H9 (cell line): ENCODE data around the gene ZC3HAV1. TPM values are rescaled to one million over a fixed set of nuclear protein-coding genes. Genes with fewer than 3 reads are reported as not detected.

ENCODE experiments used
- DNase-seq: peaks from one replicate; pipeline ENCODE4 v3.0.0-alpha.2; 2017
- H2AFZ ChIP-seq: one replicate; pipeline ENCODE4 v1.6.1; 2013; ENCODE audit warnings: mild to moderate bottlenecking, low read length, control low read depth, moderate library complexity
- H2AK5ac ChIP-seq: 2 replicates; pipeline ENCODE4 v1.6.1; 2013; ENCODE audit warnings: low read length, control low read depth, mixed read lengths; ENCODE audit not compliant: insufficient read length
- H2BK120ac ChIP-seq: one replicate; pipeline ENCODE4 v1.6.1; 2013; ENCODE audit warnings: low read depth, mild to moderate bottlenecking, low read length, control low read depth, inconsistent platforms; ENCODE audit not compliant: poor library complexity, severe bottlenecking
- H2BK12ac ChIP-seq: 2 replicates; pipeline ENCODE4 v1.6.1; 2013; ENCODE audit warnings: low read length, control low read depth, mixed read lengths, low read depth; ENCODE audit not compliant: insufficient read length
- H2BK15ac ChIP-seq: 2 replicates; pipeline ENCODE4 v1.6.1; 2013; ENCODE audit warnings: low read depth, low read length, control low read depth
- H2BK20ac ChIP-seq: one replicate; pipeline ENCODE4 v1.6.1; 2013; ENCODE audit warnings: low read depth, mild to moderate bottlenecking, low read length, control low read depth, inconsistent platforms; ENCODE audit not compliant: poor library complexity, severe bottlenecking
- H2BK5ac ChIP-seq: 2 replicates; pipeline ENCODE4 v1.6.1; 2013; ENCODE audit warnings: low read length, control low read depth, mixed read lengths; ENCODE audit not compliant: insufficient read length
- H3K14ac ChIP-seq: 2 replicates; pipeline ENCODE4 v1.6.1; 2013; ENCODE audit warnings: low read length, control low read depth; ENCODE audit not compliant: insufficient read depth
- H3K18ac ChIP-seq: 2 replicates; pipeline ENCODE4 v1.6.1; 2013; ENCODE audit warnings: low read depth, mild to moderate bottlenecking, mixed read lengths, low read length, control low read depth; ENCODE audit not compliant: insufficient read length
- H3K23ac ChIP-seq: 2 replicates; pipeline ENCODE4 v1.6.1; 2013; ENCODE audit warnings: low read length, control low read depth, mixed read lengths, low read depth; ENCODE audit not compliant: insufficient read length
- H3K23me2 ChIP-seq: 2 replicates; pipeline ENCODE4 v1.6.1; 2013; ENCODE audit warnings: low read depth, mild to moderate bottlenecking, mixed read lengths, low read length, control low read depth; ENCODE audit not compliant: insufficient read length, poor library complexity, severe bottlenecking
- H3K27ac ChIP-seq: 2 replicates; pipeline ENCODE4 v1.5.1; 2013; ENCODE audit warnings: low read length, control low read depth, mixed read lengths, low read depth; ENCODE audit not compliant: insufficient read length
- H3K27me3 ChIP-seq: 2 replicates; pipeline ENCODE4 v1.6.1; 2013; ENCODE audit warnings: low read length, control low read depth, inconsistent platforms; ENCODE audit not compliant: insufficient read depth
- H3K4ac ChIP-seq: 2 replicates; pipeline ENCODE4 v1.6.1; 2013; ENCODE audit warnings: low read depth, mild to moderate bottlenecking, control low read depth, inconsistent platforms, low read length, moderate library complexity
- H3K4me1 ChIP-seq: 2 replicates; pipeline ENCODE4 v1.6.1; 2013; ENCODE audit warnings: low read length, control low read depth, inconsistent platforms; ENCODE audit not compliant: insufficient read depth
- H3K4me2 ChIP-seq: 2 replicates; pipeline ENCODE4 v1.6.1; 2013; ENCODE audit warnings: low read length, control low read depth, mixed read lengths; ENCODE audit not compliant: insufficient read length, insufficient read depth
- H3K56ac ChIP-seq: 2 replicates; pipeline ENCODE4 v1.6.1; 2013; ENCODE audit warnings: low read depth, mild to moderate bottlenecking, mixed read lengths, low read length, control low read depth; ENCODE audit not compliant: insufficient read length
- H3K79me1 ChIP-seq: 2 replicates; pipeline ENCODE4 v1.6.1; 2013; ENCODE audit warnings: low read depth, mild to moderate bottlenecking, moderate library complexity, low read length, control low read depth, inconsistent platforms; ENCODE audit not compliant: insufficient read depth, poor library complexity, severe bottlenecking
- H3K79me2 ChIP-seq: 2 replicates; pipeline ENCODE4 v1.6.1; 2013; ENCODE audit warnings: low read length, control low read depth, inconsistent platforms; ENCODE audit not compliant: insufficient read depth
- H3K9ac ChIP-seq: 2 replicates; pipeline ENCODE4 v1.6.1; 2013; ENCODE audit warnings: low read length, control low read depth, mixed read lengths; ENCODE audit not compliant: insufficient read length; ENCODE audit errors: extremely low read depth
- H3K9me3 ChIP-seq: one replicate; pipeline ENCODE4 v1.6.1; 2013; ENCODE audit warnings: low read depth, low read length, inconsistent platforms; ENCODE audit not compliant: control insufficient read depth
- H3T11ph ChIP-seq: one replicate; pipeline ENCODE4 v1.6.1; 2013; ENCODE audit warnings: mild to moderate bottlenecking, low read length, control low read depth, inconsistent platforms
- H4K20me1 ChIP-seq: one replicate; pipeline ENCODE4 v1.6.1; 2013; ENCODE audit not compliant: control insufficient read depth, insufficient read length, insufficient read depth
- H4K5ac ChIP-seq: 2 replicates; pipeline ENCODE4 v1.6.1; 2013; ENCODE audit warnings: low read depth, mild to moderate bottlenecking, mixed read lengths, low read length, control low read depth; ENCODE audit not compliant: insufficient read length
- H4K8ac ChIP-seq: replicated peaks from 2 replicates; pipeline ENCODE4 v1.6.1; 2013; ENCODE audit warnings: low read length, control low read depth, mixed read lengths, low read depth; ENCODE audit not compliant: insufficient read length
- H4K91ac ChIP-seq: 2 replicates; pipeline ENCODE4 v1.6.1; 2013; ENCODE audit warnings: low read depth, mild to moderate bottlenecking, moderate library complexity, mixed read lengths, low read length, control low read depth; ENCODE audit not compliant: insufficient read length
- H3K27ac Mint-ChIP-seq, 3 experiments: 2 replicates in 2 of 3; 3 replicates in 1 of 3; pipeline ENCODE4 v1.8.0; 2020 to 2021; ENCODE audit warnings: mixed read lengths in 3 of 3, mild to moderate bottlenecking in 1 of 3, moderate library complexity in 1 of 3
- H3K27me3 Mint-ChIP-seq: 2 replicates; pipeline ENCODE4 v1.8.0; 2021; ENCODE audit warnings: low read depth, mild to moderate bottlenecking, moderate library complexity, mixed read lengths
- H3K36me3 Mint-ChIP-seq, 3 experiments: 2 replicates in 2 of 3; 3 replicates in 1 of 3; pipeline ENCODE4 v1.8.0; 2020 to 2021; ENCODE audit warnings: low read depth in 3 of 3, mixed read lengths in 3 of 3; ENCODE audit not compliant: insufficient read depth in 1 of 3
- H3K4me1 Mint-ChIP-seq, 2 experiments: 2 replicates each; pipeline ENCODE4 v1.8.0; 2020; ENCODE audit warnings: mixed read lengths in 2 of 2
- H3K4me3 Mint-ChIP-seq, 2 experiments: 2 replicates in 1 of 2; 3 replicates in 1 of 2; pipeline ENCODE4 v1.8.0; 2020 to 2021; ENCODE audit warnings: mild to moderate bottlenecking in 2 of 2, mixed read lengths in 2 of 2, moderate library complexity in 1 of 2
- H3K9me3 Mint-ChIP-seq, 2 experiments: 2 replicates in 1 of 2; 3 replicates in 1 of 2; pipeline ENCODE4 v1.8.0; 2020; ENCODE audit warnings: mild to moderate bottlenecking in 2 of 2, mixed read lengths in 2 of 2, moderate library complexity in 1 of 2
- WGBS: extraction: QIAGEN DNeasy Blood & Tissue Kit; methylation state at CpG from one replicate; pipeline ENCODE4 v1.1.7; 2013; ENCODE audit warnings: missing lambda C conversion rate, low lambda C conversion rate, mixed read lengths; ENCODE audit not compliant: insufficient read length; ENCODE audit errors: extremely low coverage; 5-methylcytosine and 5-hydroxymethylcytosine counted together
- total RNA-seq: library from RNA; stranded (reverse); gene quantifications from 2 replicates; pipeline ENCODE4 v1.2.1, GENCODE V29; 2021
- TF ChIP-seq, protein P1 (sequence below): fragments of 200-600 bp; sonication (generic); conservative IDR thresholded peaks from 3 replicates; pipeline ENCODE4 v1.8.0; 2021; ENCODE audit warnings: antibody characterized with exemption, mild to moderate bottlenecking

The ZC3HAV1 gene
- total RNA-seq, 1 experiment from 2014 or later, result 32.8 TPM

- Histone ChIP-seq H4K5ac (no peak overlapping the region), H3K79me1 (no peaks in the 10 kb centered on the region), H3K23me2 (peaks cover 7% of the 10 kb centered on the region), H3K27ac (no peak overlapping the region), H2BK15ac (no peak overlapping the region), H3K27me3 (no peaks in the 10 kb centered on the region), H4K8ac (no peak overlapping the region), H3K56ac (no peak overlapping the region), H3K14ac (no peak overlapping the region), H2AFZ (no peak overlapping the region), H3K9me3 (no peaks in the 10 kb centered on the region), H2BK120ac (no peak overlapping the region), H3K4ac (no peak overlapping the region), H3K79me2 (no peaks in the 10 kb centered on the region), H3K4me2 (no peak overlapping the region), H4K20me1 (no peaks in the 10 kb centered on the region), H3K18ac (no peak overlapping the region), H2BK20ac (no peak overlapping the region), H2BK5ac (no peak overlapping the region), H3T11ph (no peak overlapping the region), H3K9ac (no peak overlapping the region), H3K23ac (no peak overlapping the region), H2AK5ac (no peak overlapping the region), H3K4me1 (peaks cover 2% of the 10 kb centered on the region; the same call in 1 of the 2 replicates), H4K91ac (no peak overlapping the region), H2BK12ac (no peak overlapping the region)
- H3K27me3 Mint-ChIP-seq, result no peaks in the 10 kb centered on the region
- H3K27ac Mint-ChIP-seq, result no peak overlapping the region
- no peak for DNase-seq
- no peaks in the 10 kb centered on the region; a peak in 2 of 5 replicates for H3K9me3 Mint-ChIP-seq
- H3K36me3 Mint-ChIP-seq, result peaks cover 0 to 1% (median 0%) of the 10 kb centered on the region in 3 experiments; a peak in 2 of 7 replicates
- WGBS, result no CpG with 5 or more reads among the region's 5 CpGs
- H3K4me1 Mint-ChIP-seq, result peaks cover 12 to 13% of the 10 kb centered on the region in 2 experiments
- 0 out of 5 replicates have a peak overlapping the region, but pooled peaks of 1 of the 2 experiments have one; percentile 72 for H3K4me3 Mint-ChIP-seq
- TF ChIP-seq, protein P1, sequence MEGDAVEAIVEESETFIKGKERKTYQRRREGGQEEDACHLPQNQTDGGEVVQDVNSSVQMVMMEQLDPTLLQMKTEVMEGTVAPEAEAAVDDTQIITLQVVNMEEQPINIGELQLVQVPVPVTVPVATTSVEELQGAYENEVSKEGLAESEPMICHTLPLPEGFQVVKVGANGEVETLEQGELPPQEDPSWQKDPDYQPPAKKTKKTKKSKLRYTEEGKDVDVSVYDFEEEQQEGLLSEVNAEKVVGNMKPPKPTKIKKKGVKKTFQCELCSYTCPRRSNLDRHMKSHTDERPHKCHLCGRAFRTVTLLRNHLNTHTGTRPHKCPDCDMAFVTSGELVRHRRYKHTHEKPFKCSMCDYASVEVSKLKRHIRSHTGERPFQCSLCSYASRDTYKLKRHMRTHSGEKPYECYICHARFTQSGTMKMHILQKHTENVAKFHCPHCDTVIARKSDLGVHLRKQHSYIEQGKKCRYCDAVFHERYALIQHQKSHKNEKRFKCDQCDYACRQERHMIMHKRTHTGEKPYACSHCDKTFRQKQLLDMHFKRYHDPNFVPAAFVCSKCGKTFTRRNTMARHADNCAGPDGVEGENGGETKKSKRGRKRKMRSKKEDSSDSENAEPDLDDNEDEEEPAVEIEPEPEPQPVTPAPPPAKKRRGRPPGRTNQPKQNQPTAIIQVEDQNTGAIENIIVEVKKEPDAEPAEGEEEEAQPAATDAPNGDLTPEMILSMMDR, result no peak
Observed at GRCh38 chr7:139034336-139034735, 75.2 kb downstream of the ZC3HAV1 start.
